ENCODE measurements around the gene NRDC.

NRDC gene

DNA sequence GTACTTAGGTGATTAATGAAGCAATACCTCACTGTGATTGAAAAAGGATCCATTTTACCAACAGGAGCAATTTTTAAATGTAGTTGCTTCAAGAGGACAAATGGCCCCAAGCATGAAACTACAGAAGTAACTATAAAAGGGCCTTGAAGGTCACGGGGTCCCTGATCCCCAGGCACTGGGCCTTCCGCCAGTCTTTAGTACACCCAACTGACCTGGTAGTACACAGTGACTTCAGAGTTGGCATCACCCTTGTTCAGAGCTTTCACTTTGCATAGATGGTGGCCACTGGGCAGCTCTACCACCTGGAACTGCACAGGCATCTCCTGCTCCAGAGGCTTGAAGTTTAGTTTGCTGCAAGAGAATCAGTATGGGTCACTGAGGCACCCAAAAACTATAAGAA is 84.3 kb downstream of the NRDC start:
- Histone ChIP-seq H3F3A (ENCODE audit: low read depth) (no peaks in the 10 kb centered on the region), H3K4me3 (ENCODE audit: low read length, poor library complexity, severe bottlenecking) (no peak overlapping the region), H4K20me1 (ENCODE audit: insufficient read depth, low read length, poor library complexity, severe bottlenecking) (no peaks in the 10 kb centered on the region), H3K9ac (ENCODE audit: low read depth, low read length, poor library complexity, severe bottlenecking) (no peak overlapping the region), H3K4me1 (ENCODE audit: insufficient read depth, low read length, poor library complexity, severe bottlenecking) (peaks cover 4% of the 10 kb centered on the region), H3K9me3 (ENCODE audit: insufficient read depth, low read depth, low read length) (no peaks in the 10 kb centered on the region), H3K27me3 (ENCODE audit: insufficient read depth, low read length, poor library complexity, severe bottlenecking) (no peaks in the 10 kb centered on the region), H3K4me2 (ENCODE audit: low read depth, low read length, poor library complexity, severe bottlenecking) (no peak overlapping the region), H2AFZ (ENCODE audit: low read length) (no peak overlapping the region), H3K79me2 (ENCODE audit: insufficient read depth, low read length) (no peaks in the 10 kb centered on the region), H3K36me3 (ENCODE audit: insufficient read depth, low read length) (peaks cover 70% of the 10 kb centered on the region; the same call in 1 of the 2 replicates), H3K9me2 (replicated peaks; ENCODE audit: low read depth, low read length) (no peaks in the 10 kb centered on the region)
- TF ChIP-seq, protein P1, sequence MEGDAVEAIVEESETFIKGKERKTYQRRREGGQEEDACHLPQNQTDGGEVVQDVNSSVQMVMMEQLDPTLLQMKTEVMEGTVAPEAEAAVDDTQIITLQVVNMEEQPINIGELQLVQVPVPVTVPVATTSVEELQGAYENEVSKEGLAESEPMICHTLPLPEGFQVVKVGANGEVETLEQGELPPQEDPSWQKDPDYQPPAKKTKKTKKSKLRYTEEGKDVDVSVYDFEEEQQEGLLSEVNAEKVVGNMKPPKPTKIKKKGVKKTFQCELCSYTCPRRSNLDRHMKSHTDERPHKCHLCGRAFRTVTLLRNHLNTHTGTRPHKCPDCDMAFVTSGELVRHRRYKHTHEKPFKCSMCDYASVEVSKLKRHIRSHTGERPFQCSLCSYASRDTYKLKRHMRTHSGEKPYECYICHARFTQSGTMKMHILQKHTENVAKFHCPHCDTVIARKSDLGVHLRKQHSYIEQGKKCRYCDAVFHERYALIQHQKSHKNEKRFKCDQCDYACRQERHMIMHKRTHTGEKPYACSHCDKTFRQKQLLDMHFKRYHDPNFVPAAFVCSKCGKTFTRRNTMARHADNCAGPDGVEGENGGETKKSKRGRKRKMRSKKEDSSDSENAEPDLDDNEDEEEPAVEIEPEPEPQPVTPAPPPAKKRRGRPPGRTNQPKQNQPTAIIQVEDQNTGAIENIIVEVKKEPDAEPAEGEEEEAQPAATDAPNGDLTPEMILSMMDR (conservative IDR thresholded peaks at IDR 0.05; ENCODE audit: low read length) = no peak
- no peak for TF ChIP-seq EZH2phosphoT487 (IDR thresholded peaks at IDR 0.05; ENCODE audit: borderline replicate concordance)

DNA sequence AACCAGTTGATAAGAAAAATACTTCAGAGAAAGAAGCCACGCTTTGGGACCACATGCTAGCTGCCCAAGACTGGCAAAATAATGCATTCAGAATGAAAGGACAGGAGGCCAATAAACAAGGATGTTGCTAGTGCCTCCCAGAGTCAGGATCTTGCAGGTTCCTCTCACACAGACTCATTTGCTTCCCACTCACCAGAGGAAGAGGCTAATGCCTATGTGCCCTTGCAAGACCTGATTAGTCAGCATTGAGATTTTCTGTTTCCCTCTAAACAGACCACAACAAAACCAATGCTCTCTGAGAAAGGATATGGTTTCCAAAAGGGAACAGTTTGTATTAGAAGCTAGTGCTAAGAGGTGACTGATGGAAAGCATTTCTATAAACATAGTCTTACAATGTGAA is 85.7 kb downstream of the NRDC start:
- no peak overlapping the region for H2AFZ ChIP-seq (ENCODE audit: low read length)
- H3K9me2 ChIP-seq (replicated peaks; ENCODE audit: low read depth, low read length) = no peaks in the 10 kb centered on the region
- peaks cover 74% of the 10 kb centered on the region; the same call in 1 of the 2 replicates for H3K36me3 ChIP-seq (ENCODE audit: insufficient read depth, low read length)
- peaks cover 4% of the 10 kb centered on the region for H3K4me1 ChIP-seq (ENCODE audit: insufficient read depth, low read length, poor library complexity, severe bottlenecking)
- no peaks in the 10 kb centered on the region for H3F3A ChIP-seq (ENCODE audit: low read depth)
- H3K27me3 ChIP-seq (ENCODE audit: insufficient read depth, low read length, poor library complexity, severe bottlenecking) = no peaks in the 10 kb centered on the region
- no peaks in the 10 kb centered on the region for H4K20me1 ChIP-seq (ENCODE audit: insufficient read depth, low read length, poor library complexity, severe bottlenecking)
- no peak overlapping the region for H3K9ac ChIP-seq (ENCODE audit: low read depth, low read length, poor library complexity, severe bottlenecking)
- no peak overlapping the region for H3K4me2 ChIP-seq (ENCODE audit: low read depth, low read length, poor library complexity, severe bottlenecking)
- H3K79me2 ChIP-seq (ENCODE audit: insufficient read depth, low read length) = no peaks in the 10 kb centered on the region
- no peaks in the 10 kb centered on the region for H3K9me3 ChIP-seq (ENCODE audit: insufficient read depth, low read depth, low read length)
- no peak overlapping the region for H3K4me3 ChIP-seq (ENCODE audit: low read length, poor library complexity, severe bottlenecking)
- TF ChIP-seq EZH2phosphoT487 (IDR thresholded peaks at IDR 0.05; ENCODE audit: borderline replicate concordance) = no peak
- TF ChIP-seq, protein P1 (conservative IDR thresholded peaks at IDR 0.05; ENCODE audit: low read length) = no peak

GRCh38 chr1:51791888-51792287 is 86.6 kb downstream of the NRDC start:
- H3K27me3 ChIP-seq (ENCODE audit: insufficient read depth, low read length, poor library complexity, severe bottlenecking) = no peaks in the 10 kb centered on the region
- H3K4me1 ChIP-seq (ENCODE audit: insufficient read depth, low read length, poor library complexity, severe bottlenecking) = peaks cover 4% of the 10 kb centered on the region
- H3F3A ChIP-seq (ENCODE audit: low read depth) = no peaks in the 10 kb centered on the region
- H3K4me3 ChIP-seq (ENCODE audit: low read length, poor library complexity, severe bottlenecking) = no peak overlapping the region
- H3K36me3 ChIP-seq (ENCODE audit: insufficient read depth, low read length) = peaks cover 76% of the 10 kb centered on the region; the same call in 1 of the 2 replicates
- no peak overlapping the region for H3K9ac ChIP-seq (ENCODE audit: low read depth, low read length, poor library complexity, severe bottlenecking)
- no peaks in the 10 kb centered on the region for H3K9me2 ChIP-seq (replicated peaks; ENCODE audit: low read depth, low read length)
- no peaks in the 10 kb centered on the region for H3K9me3 ChIP-seq (ENCODE audit: insufficient read depth, low read depth, low read length)
- H4K20me1 ChIP-seq (ENCODE audit: insufficient read depth, low read length, poor library complexity, severe bottlenecking) = no peaks in the 10 kb centered on the region
- H3K79me2 ChIP-seq (ENCODE audit: insufficient read depth, low read length) = no peaks in the 10 kb centered on the region
- H2AFZ ChIP-seq (ENCODE audit: low read length) = no peak overlapping the region
- TF ChIP-seq, protein P1 (conservative IDR thresholded peaks at IDR 0.05; ENCODE audit: low read length) = no peak
- no peak overlapping the region for H3K4me2 ChIP-seq (ENCODE audit: low read depth, low read length, poor library complexity, severe bottlenecking)
